ENCODE data around the gene TRAPPC5. TPM values are rescaled to one million over a fixed set of nuclear protein-coding genes. Genes with fewer than 3 reads are reported as not detected.
"Not testable (repeated sequence)": the region's sequence is repeated elsewhere in the genome, so short reads cannot be mapped to it uniquely, and the experiment has no call there.

Gene TRAPPC5
- total RNA-seq (2014; rRNA removed; shearing (Covaris generic)) = 62.3 and 98.6 TPM in 2 replicates
- 36.7 and 48.9 TPM in 2 replicates for polyA plus RNA-seq (2015; cell fraction: cytosol; rRNA removed)
- polyA plus RNA-seq (2015; cell fraction: nucleus; rRNA removed) = 11.2 and 12.2 TPM in 2 replicates

DNA sequence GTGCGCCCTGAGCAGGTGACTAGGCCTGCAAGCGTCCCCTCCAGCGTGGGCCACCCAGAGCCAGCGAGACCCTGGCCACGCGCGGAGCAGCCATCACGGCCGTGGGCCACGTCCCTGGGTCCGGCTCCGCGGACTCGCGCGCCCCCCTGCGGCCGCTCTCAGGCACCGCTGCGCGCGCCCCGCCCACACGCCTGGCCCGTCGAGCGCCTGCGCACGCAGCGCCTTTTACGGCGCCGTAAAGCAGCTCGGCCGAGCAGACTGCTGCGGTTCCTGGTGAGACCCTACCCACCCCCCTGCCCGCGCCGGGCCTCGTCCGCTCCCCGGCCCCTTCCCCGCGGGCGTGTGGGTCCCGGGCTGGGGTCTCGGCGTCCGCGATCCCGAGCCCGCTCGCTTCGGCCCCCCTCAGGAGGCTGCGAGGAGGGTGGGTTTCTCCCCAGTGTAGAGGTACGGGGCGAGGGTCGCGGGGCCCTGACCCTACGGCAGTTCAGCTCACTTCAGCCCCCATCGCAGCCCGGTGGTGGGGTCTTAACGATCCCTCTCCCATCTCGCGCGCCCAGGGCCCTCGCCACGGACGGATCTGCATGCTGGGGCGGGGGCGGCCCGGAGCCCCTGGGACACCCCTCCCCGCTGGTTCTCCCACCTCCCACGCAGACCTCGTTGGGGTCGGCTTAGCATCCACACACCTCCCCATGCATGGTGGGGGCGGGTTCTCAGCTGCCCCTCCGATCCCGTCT lies at the start of gene TRAPPC5:
TRAPPC5 (plus strand) TSS at position 228 of the 734 bp plus-strand sequence. CDS start 1,421 bp downstream, outside the sequence.
- DNase-seq (ENCODE audit: low read depth) = peak; percentile 57

DNA sequence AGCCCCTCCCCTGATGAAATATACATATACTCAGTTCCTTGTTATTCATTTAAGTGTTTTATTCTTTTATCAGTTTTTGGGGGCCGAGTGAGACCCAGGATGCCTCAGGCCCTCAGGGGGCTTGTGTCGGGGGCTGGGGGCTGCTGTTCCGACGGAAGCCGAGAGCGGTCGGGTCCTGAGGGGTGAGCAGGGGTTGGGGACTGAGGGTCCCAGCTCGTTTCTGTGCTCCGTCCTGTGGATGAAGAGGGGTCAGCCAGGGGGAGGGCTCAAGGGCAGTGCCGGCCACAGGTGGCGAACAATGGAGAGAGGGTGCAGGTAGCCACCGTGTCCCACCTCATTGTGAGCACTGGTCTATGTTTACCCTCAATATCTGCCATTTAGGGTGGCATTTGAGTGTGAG lies 49.1 kb upstream of the TRAPPC5 start:
- DNase-seq (ENCODE audit: low read depth) = no peak

DNA sequence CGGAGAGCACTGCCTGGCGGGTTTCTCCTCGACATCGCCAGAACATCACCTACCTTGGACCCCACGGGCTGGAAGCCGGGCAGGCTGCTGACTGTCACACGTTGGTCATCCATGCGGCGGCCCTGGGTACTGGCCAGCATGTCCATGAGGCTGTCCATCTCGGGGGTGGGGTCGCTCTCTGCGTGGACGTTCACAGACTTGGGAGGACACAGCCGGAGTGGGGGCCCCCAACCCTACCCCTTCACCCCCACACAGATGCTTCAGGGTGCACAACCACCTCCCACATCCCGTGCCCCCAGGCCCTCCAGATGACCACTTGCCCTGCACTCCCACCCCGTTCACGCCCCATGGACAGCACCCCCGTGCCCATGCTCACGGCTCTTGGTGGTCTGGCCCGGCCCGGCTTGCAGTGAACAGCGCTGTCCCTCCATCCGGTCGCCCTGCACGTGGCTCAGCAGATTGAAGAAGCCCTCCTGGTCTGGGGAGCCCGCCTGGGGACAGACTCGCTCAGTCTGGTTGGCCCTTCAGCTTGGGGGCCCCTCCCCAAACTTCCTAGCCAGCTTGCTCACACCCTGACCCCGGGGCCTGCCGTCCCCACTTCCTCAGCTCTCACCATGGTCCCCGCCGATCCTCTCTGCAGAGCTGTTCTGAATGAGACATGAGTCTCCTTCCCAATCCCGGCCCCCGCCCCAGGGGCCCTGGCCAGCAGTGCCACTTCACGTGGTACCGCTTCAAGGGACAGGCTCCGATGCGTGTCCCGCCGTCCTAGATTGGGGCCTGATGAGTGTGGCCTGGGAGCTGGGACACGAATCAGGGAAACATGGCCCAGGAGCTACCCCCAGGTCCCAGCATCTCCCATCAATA lies 48.1 kb upstream of the TRAPPC5 start:
- no peak for DNase-seq (ENCODE audit: low read depth)

DNA sequence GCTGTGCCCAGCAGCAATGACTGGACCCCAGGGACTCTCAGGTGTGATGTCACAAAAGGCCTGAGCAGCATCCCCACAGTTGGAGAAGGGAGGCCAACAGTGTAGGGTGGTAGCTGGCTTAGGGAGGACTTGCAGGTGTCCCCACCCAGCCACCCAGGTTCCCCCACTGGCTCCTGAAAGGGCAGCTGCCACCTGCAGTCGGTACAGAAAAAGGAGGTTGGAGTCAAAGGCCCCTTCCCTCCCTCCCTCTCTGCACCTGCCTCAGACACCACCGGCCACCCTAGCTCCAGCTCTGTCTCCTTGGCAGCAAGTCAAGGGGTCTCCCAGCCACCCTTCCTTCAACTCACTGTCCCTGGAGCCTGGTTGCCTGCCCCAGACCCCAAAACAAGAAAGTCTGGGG lies 46.9 kb upstream of the TRAPPC5 start, which contains the start of gene PCP2:
PCP2 (minus strand) TSS at position 22 of the 400 bp plus-strand sequence. CDS start 262 bp downstream, outside the sequence.
- no peak for DNase-seq (ENCODE audit: low read depth)

DNA sequence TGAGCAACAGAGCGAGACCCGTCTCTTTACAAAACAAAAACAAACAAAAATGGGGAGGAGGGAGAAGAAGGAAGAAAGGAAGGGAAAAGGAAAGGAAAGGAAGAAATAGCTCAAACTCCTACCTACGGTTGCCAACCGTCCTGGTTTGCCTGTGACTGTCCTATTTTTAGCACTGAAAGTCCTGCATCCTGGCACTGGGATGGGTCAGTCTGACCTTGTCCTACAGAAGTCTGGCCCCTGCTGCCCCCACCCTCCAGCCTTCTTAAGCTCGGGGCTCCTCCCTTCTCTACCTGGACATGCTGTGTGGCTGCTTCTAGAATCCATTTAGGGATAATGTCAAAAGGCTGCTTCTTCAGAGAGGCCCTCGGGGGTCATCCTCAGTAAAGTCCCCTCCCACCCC lies 45.0 kb upstream of the TRAPPC5 start:
- no peak for DNase-seq (ENCODE audit: low read depth)

DNA sequence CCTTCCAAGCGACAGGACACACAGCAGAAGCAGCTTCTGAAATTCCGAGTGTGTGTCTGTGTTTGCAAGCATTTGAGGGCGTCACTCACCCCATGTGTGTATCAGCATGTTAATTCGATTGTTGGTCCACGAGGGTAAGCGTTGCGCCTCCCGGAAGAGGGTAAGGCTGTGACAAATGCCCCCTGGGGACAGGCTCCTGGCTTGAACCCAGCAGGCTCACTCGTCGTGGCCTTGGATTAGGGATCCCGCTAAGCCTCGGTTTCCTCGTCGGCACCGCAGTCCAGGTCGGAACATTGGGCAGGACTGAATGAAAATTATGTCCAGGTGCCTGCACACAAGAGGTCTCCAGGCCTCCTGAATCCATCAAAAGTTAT lies 44.3 kb upstream of the TRAPPC5 start:
- no peak for DNase-seq (ENCODE audit: low read depth)

DNA sequence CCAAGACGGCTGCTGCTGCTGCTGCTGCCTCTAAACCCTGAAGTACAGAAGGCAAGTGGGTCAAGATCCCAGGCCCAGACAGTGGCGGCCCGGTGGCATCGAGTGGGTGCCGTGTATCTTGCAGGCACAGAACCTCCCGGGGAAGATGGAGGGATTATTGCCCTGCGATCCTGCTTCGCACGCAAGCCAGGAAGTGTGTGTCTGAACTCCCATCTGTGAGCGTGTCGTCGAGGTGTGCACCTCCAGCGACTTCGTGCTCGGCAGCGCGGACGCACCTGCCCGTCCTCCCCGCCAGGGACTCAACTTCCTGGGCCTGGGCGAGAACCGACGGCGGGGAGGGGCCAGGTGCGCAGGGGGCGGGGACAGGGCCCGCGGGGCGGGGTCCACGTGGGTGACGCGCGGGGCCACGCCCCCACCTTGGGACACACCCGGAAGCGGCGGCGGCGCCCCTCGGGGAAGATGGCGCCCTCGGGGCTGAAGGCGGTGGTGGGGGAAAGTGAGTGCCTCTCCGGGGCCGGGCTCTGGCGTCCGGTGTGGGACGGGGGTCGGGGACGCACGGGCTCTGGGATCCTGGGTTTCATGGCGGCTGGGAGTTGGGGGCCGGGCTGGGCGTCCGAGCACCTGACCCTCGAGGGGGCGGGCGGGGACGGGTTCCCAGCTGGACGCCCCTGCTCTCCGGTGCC lies 43.8 kb upstream of the TRAPPC5 start, which contains the start of gene STXBP2:
STXBP2 (plus strand) TSS at position 420 of the 683 bp plus-strand sequence; CDS start at position 460, 40 bp downstream.
- no peak for DNase-seq (ENCODE audit: low read depth)

DNA sequence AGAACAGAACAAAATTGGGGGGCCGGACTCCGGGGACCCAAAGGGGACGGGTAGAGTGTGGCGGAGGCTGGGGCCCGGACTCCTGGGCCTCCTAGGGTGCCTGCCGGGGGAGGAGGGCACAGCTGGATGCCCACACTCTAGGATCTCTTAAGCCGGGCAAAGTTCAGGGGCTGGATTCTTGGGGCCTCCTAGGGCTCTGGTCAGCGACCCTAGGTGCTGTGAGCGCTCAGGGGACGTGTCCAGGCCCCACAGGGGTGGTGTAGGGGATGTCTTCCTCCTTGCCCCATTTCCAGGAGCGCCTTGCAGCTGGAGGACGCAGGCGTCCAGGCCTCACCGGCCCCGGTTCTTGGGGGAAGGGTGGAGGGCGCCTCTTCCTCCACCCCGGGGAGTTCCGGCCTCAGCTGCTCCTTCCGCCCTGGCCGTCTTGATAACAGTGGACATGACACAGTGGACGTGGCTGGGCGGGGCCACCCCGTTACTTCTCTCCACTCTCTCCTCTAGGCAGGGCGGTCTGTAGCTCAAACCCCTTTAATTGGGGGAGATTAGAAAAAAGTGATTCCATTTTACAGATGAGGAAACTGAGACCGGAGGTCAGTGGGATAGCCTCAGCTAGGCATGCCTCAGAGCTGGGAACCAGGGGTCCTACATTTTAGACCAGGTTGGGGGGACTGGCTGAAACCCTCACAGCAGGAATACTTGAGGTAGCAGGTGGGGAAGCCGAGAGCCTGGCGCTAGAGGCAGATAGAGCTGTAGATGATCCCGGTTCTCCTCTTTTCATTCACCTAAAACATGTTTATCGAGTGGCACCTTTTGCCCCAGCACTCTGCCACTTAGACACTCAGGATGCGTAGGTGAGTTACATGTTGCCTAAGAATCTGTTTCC lies 43.0 kb upstream of the TRAPPC5 start:
- DNase-seq (ENCODE audit: low read depth) = no peak

DNA sequence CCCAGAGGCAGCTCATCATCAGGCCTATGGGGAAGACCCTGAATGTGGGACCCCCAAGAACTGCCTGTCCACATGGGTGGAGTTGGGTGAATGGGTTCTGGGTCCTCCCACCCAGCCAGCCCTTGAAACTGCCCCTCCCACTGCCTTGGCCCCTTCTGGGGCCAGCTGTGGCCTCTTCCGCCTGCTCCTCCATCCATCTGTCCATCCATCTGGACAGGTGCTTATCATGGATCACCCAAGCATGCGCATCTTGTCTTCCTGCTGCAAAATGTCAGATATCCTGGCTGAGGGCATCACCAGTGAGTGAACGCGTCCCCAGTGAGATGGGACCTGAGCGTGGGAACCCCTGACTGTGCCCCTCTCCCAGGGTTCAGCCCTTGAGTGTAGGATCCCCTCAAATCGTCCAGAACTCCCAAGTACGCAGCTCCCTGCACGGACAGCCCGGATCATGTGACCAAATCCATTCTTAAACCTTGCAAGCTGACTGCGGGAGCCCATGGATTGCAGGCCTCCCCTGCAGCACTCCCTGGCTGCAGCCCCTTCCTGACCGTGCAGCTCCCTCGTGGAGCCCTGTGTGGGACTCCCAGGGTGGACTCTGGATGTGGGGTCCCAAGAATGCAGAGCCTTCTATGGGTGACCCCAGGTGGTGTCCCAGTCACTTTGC lies 41.7 kb upstream of the TRAPPC5 start:
- no peak for DNase-seq (ENCODE audit: low read depth)

DNA sequence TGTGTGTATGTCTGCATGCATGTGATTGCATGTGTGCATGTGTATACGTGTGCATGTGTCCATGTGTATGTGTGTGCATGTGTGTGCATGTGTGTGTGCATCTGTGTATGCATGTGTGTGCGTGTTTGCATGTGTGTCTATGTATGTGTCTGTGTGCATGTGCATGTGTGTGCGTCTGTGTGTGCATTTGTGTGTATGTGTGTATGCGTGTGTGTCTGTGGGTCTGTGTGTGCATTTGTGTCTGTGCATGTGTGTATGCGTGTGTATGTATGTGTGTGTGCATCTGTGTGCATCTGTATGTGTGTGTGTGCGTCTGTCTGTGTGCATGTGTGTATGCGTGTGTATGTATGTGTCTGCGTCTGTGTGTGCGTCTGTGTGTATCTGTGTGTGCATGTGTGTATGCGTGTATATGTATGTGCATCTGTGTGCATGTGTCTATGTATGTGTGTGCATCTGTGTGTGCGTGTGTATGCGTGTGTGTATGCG lies 40.7 kb upstream of the TRAPPC5 start:
- DNase-seq (ENCODE audit: low read depth) = no peak

DNA sequence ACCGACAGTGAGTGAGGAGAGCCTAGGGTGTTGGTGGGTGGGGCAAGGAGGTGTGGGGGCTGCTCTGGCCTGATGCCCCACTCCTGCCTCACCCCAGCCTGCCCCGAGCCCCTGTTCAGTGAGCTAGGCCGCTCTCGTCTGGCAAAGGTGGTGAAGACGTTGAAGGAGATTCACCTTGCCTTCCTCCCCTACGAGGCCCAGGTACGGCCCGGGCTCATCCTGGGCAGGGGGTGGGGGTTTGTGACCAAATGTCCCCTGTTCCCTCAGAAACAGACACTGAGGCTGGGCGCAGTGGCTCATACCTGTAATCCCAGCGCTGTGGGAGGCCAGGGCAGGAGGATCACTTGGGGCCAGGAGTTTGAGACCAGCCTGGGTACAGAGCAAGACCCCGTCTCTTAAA lies 39.8 kb upstream of the TRAPPC5 start:
- no peak for DNase-seq (ENCODE audit: low read depth)

DNA sequence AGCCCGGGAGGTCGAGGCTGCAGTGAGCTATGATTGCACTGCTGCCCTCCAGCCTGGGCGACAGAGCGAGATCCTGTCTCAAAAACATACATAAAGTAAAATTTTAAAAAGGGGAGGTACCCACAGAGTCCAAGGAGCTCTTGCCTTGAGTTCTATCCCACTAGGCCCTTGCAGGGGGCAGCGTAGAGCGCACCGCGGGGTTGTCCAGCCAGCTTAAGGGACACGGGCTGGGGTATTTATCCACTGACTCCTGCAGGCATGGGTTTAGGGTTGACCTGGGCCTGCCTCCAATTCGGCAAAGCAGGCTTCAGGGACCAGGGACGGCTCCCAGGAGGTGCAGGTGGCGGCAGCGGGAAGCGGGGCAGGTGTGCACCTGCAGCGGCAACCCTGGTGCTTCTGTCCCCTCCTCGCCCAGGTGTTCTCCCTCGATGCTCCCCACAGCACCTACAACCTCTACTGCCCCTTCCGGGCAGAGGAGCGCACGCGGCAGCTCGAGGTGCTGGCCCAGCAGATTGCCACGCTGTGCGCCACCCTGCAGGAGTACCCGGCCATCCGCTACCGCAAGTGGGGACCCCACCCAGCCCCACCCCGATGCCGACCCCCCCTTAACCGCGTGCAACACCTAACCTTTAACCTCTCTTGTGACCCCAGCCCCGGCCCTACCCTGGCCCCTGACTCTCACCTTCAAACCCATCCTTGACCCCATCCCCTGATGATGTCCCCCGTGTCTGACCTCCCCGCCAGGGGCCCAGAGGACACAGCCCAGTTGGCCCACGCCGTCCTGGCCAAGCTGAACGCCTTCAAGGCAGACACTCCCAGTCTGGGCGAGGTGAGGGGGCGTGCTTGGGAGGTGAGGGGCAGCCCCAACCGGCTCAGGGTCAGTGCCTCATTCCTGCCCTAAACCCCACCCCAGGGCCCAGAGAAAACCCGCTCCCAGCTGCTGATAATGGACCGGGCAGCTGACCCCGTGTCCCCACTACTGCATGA lies 39.0 kb upstream of the TRAPPC5 start:
- DNase-seq (ENCODE audit: low read depth) = no peak

DNA sequence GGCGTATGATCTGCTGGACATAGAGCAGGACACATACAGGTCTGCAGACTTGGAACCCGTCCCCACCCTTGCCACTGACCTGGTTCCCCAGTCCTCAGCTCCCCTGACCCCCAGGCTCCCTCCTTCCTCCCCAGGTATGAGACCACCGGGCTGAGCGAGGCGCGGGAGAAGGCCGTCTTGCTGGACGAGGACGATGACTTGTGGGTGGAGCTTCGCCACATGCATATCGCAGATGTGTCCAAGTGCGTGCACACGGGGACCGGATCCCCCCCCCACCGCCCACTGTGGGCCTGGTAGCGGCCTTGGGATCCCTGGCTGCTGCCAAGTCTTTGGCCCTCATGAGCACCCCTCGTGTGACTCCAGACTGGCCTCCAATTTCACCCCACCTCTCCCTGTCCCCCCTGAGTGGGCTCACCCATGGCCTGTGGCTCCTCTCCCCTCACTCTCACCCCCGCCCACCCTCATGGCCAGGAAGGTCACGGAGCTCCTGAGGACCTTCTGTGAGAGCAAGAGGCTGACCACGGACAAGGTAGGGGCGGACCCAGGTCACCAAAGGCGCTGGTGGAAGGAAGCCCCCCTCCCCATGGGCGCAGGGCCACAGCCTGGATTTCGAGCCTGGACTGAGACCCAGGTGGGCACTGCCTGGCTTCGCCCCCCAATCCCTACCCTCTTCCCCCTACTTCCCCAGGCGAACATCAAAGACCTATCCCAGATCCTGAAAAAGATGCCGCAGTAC lies 38.2 kb upstream of the TRAPPC5 start:
- DNase-seq (ENCODE audit: low read depth) = no peak

DNA sequence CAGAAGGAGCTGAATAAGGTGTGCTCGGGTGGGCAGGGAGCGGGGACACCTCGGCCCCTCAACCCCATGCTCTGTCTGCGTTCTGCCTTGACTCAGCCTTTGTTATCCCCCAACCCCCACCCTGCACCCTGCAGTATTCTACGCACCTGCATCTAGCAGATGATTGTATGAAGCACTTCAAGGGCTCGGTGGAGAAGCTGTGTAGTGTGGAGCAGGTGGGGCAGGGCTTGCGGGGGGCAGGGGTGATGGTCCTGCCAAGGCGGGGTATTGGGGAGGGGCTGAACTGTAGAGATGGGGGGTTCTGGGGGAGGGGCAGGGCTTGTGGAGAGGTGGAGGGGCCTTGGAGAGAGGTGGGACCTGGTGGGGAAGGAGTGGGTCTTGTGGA lies 37.6 kb upstream of the TRAPPC5 start:
- no peak for DNase-seq (ENCODE audit: low read depth)

DNA sequence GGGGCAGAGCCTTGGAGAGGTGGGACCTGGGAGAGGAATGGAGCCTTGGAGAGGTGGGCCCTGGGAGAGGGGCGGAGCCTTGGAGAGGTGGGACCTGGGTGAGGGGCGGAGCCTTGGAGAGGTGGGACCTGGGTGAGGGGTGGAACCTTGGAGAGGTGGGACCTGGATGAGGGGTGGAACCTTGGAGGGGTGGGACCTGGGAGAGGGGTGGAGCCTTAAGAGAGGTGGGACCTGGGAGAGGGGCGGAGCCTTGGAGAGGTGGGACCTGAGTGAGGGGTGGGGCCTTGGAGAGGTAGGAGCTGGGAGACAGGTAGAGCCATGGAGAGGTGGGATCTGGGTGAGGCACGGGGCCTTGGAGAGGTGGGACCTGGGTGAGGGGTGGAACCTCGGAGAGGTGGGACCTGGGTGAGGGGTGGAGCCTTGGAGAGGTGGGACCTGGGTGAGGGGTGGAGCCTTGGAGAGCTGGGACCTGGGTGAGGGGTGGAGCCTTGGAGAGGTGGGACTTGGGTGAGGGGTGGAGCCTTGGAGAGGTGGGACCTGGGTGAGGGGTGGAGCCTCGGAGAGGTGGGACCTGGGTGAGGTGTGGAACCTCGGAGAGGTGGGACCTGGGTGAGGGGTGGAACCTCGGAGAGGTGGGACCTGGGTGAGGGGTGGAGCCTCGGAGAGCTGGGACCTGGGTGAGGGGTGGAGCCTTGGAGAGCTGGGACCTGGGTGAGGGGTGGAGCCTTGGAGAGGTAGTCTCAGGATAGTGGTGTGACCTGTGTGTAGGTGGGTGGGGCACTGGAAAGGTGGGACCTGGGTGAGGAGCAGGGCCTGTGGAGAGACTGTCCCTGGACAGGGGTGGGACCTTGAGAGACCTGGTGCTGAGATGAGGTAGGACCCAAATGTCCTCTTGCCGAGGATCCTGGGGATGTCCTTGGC lies 36.7 kb upstream of the TRAPPC5 start:
- not testable (repeated sequence) for DNase-seq (ENCODE audit: low read depth)

DNA sequence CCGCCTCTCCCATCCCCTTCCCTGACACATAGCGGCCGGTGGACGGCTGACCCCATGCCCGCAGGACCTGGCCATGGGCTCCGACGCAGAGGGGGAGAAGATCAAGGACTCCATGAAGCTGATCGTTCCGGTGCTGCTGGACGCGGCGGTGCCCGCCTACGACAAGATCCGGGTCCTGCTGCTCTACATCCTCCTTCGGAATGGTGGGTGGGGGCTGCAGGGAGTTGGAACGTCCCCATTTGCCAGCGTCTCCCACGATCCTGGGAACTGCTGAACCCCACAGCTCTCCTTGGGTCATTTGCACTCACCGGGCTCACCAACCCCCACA lies 36.1 kb upstream of the TRAPPC5 start:
- DNase-seq (ENCODE audit: low read depth) = no peak

DNA sequence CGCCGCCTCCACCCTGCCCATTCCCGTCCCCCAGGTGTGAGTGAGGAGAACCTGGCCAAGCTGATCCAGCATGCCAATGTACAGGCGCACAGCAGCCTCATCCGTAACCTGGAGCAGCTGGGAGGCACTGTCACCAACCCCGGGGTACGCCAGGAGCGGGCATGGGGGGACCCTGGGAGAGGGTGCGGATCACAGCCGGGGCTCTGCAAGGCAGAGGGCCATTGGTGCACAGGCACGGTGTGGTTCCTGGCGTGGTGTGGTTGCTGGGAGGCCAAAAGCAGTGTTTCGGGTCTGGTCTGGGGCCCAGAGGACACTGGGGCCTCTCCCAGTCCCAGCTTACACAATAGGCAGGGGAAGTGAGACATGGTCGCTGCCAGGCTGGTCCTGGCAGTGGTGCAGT lies 35.5 kb upstream of the TRAPPC5 start:
- DNase-seq (ENCODE audit: low read depth) = no peak

Measured in HT1080 (cell line).